ENCODE results near the gene C1S.

DNA sequence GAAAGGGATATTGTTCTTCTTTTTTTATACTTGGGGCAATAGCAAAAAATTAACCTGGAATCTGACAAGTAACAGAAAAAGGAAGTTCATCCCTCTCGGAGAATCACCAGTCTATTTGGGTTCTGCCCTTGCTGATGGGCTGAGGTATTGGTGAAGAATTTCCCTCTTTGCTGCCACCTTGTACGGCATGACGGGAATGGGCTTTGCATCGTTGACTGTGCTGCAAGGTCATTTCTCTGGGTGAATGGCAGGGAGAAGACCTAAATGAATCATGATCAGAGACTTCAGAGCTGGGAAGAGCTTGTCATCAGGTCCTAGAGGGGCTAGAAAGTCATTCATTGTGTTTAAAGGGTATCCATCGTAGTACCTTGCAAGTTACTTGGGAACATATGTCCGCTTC lies 12.0 kb downstream of the C1S start:
- TF ChIP-seq JUNB (CRISPR knock-in tag; conservative IDR thresholded peaks at IDR 0.05), result no peak
- TF ChIP-seq TEAD1 (CRISPR knock-in tag; IDR thresholded peaks at IDR 0.05), result no peak
- TF ChIP-seq TCF7L2 (IDR thresholded peaks at IDR 0.05; ENCODE audit: low read depth, low read length), result no peak
- no peak for TF ChIP-seq SP1 (CRISPR knock-in tag; IDR thresholded peaks at IDR 0.05)

Data from K562 (cell line).